HG02885 (cell line): ENCODE measurements around the gene HFE.
"Not testable (repeated sequence)": the region's sequence is repeated elsewhere in the genome, so short reads cannot be mapped to it uniquely, and the experiment has no call there.

Experiments
- ATAC-seq: cut with Tn5 transposase; IDR thresholded peaks from one replicate; pipeline ENCODE4 v1.9.1; 2021; ENCODE audit warnings: mild to moderate bottlenecking; ENCODE audit not compliant: unreplicated experiment, poor library complexity

HFE gene

DNA sequence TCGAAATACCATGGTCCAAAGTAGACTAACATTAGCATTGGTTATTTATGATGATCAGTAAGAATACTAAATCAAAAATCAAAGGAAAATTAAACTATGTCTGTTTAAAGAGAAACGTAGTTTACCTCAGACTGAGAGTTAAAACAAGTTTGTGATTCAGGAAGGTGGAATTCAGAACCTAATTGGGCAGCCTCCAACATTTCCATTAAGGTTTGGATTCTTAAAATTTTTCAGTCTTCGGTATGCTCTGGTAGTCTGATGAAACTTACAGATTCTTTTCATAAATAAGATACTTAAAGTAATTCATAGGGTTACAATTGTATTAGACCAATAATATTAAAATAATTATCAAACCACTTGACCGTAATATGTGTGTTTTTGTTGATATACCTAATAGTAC, 18.6 kb downstream of the HFE start:
- no peak for ATAC-seq

DNA sequence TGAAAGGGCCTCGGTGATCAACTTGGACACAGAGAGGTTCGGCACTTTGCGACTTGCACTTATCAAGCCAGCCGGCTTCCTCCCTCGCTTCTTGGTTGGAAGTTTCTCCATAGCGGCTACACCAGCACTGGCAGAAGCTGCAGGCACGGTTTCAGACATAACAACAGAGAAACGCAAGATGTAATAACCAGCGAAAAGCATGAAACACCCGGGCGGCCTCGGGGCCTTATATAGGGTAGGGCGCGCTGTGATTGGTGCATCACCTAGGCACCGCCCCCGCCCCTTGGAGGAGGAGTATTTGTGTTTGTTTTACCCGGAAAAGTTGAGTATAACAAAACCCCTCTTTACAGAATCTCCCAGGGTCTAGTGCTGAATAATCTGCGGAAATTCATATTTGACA, 20.7 kb downstream of the HFE start:
- ATAC-seq, result no peak

DNA sequence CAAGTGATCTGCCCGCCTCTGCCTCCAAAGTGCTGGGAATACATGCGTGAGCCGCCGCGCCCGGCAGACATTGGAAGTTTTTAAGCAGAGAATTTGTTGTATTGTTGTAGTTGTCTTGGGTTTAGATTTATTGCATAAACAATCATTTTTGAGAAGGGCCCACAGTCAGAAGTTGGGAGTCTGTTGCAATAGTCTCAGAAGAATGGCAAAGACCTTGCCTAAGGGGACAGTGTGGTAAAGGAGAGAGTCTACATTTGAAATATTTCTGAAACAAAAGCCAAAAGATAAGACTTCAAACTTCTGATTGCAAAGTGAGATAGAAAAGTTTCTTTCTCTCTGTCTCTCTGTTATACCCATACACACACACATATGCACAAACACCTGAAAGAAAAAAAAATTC, 22.5 kb downstream of the HFE start:
- no peak for ATAC-seq

GRCh38 chr6:26113570-26113969, 26.3 kb downstream of the HFE start:
- no peak for ATAC-seq

DNA sequence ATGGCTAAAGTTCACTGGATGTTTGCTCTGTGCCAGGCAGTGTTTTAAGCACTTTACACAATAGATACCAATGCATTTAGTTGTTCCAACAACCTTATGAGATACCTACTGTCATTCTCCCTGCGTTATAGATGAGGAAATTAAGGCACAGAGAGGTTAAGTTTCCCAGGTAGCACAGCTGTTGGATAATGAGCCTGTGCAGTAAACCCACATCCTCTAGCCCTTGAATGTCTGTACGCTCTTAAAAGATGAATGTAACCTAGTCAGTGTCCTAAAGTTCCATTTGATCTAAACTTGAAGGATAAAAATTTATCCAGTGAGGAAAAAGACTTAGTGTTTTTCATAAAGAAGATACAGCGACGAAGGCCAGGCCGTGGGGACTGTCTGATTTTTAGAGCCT, 28.0 kb downstream of the HFE start:
- no peak for ATAC-seq

- no peak for ATAC-seq
Observed at GRCh38 chr6:26116267-26116666, 29.0 kb downstream of the HFE start.

- no peak for ATAC-seq
Observed at GRCh38 chr6:26118999-26119398, 31.8 kb downstream of the HFE start.

DNA sequence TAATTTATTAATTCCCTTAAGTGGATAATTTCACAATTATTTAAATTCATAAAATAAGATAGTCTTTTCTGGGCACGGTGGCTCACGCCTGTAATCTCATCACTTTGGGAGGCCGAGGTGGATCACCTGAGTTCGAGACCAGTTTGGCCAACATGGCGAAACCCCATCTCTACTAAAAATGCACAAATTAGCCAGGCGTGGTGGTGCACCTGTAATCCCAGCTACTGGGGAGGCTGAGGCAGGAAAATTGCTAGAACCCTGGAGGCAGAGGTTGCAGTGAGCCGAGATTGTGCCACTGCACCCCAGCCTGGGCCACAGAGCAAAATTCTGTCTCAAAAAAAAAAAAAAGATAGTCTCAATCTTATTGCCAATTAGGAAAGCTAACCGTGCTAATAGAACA, 32.9 kb downstream of the HFE start:
- not testable (repeated sequence) for ATAC-seq

DNA sequence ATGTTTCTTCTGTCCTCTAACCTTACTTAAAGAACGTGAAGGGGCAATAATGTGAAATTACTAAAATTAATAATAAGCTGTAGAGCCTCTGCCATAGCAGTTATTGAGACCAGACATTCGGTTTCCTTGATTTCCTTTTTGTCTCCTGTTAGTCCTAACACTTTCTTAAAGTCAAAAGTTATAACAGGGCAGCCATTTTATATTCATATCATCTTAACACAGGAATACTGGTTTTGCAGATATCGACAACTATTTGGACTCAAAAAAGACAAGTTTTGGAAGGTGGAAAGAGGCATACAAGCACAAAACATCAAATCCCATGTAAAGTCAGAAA, 33.5 kb downstream of the HFE start:
- no peak for ATAC-seq

GRCh38 chr6:26121141-26122004, 34.1 kb downstream of the HFE start:
- ATAC-seq, result no peak

DNA sequence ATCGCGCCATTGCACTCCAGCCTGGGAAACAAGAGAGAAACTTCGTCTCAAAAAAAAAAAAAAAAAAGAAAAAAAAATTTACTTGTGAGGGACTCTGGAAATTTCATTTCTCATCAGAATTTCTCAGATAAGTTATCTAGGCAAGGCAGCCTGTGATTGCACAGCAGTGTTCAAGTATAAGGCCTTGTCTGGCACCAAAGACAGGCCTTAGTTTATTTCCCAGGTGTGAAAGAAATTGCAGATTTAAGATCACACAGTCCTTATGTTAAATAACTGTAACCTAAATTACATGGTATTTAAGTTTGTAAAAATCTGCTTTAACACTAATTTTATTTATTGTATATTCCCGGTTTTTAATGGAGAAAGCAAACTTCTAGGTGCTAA, 34.8 kb downstream of the HFE start:
- ATAC-seq, result no peak

DNA sequence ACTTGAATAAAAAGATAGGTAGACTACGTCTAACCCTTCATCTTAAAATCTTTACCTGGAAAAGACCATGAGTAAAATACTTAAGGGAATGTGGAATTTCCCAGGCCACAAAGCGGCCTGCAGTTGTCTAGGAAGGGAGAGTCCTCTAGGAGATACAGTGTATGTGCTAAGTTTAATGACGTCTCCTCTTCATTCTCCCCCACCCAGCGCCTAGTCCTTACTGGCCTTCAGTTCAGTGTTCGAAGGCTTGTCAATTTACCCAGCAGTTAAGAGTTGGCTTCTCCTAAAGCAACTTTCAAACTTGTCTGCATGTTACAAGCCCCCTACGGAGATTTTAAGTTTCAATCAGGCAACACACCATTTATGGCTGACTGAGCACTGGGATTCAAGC, 35.2 kb downstream of the HFE start:
- ATAC-seq, result no peak

- peak; percentile 61 for ATAC-seq
Observed at GRCh38 chr6:26122793-26123674, 35.8 kb downstream of the HFE start.

- no peak for ATAC-seq
Observed at GRCh38 chr6:26123675-26123946, 36.4 kb downstream of the HFE start.

DNA sequence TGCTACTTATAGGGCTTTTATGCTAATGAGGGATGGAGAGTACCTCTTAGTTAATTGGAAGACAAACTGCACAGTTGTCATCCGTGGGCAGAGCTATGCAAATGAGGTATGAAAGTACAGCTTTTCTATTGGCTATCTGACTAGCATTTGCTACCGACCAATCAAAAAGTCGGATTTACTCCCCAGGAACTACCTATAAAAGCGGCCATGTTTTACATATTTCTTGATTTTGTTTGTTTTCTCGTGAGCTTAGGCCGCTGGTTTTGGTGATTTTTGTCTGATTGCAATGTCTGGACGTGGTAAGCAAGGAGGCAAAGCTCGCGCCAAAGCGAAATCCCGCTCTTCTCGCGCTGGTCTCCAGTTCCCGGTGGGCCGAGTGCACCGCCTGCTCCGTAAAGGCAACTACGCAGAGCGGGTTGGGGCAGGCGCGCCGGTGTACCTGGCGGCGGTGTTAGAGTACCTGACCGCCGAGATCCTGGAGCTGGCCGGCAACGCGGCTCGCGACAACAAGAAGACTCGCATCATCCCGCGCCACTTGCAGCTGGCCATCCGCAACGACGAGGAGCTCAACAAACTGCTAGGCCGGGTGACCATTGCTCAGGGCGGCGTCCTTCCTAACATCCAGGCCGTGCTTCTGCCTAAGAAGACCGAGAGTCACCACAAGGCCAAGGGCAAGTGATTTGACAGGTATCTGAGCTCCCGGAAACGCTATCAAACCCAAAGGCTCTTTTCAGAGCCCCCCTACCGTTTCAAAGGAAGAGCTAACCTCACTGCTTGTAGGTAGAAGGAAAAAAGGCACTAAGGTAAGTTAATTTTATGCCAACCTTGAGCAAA, 36.9 kb downstream of the HFE start:
- ATAC-seq, result peak; percentile 81

DNA sequence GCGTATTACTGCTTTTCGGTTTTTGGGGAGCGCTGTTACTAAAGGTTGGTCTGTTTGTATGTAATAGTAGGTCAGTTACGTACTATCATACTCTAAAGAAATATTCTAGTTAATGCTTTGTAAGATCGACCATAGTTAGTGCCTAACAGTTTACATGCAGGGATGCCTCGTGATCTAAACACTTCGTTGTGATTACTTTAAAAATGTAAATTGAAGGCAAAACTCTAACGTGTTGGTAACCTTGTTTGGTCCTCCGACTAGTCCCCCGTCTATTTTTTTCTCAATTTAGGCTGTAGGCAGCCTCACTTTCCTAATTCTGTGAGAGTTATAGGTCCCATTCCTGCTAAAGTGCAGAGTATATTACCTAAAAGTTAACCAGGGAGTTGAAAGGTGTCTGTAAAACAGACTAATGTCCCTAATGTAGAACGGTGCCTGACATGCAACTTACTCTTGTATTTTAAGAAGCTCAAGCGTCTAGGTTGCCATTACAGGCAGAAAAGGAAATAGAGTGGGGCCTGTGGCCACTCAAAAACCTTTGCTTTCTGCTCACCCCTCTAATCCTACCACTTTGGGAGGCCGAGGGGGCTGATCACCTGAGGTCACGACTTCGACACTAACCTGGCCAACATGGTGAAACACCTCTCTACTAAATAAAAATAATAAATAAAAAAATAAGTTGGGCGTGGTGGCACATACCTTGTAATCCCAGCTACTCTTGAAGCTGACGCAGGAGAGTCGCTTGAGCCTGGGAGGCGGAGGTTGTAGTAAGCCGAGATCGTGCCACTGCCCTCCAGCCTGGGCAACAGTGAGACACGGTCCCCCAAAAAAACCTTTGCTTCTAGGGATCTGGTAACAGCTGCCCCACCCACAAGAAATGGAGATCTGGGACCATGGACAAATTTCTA, 37.8 kb downstream of the HFE start:
- no peak for ATAC-seq

GRCh38 chr6:26126394-26127235, 39.4 kb downstream of the HFE start:
- ATAC-seq, result no peak

DNA sequence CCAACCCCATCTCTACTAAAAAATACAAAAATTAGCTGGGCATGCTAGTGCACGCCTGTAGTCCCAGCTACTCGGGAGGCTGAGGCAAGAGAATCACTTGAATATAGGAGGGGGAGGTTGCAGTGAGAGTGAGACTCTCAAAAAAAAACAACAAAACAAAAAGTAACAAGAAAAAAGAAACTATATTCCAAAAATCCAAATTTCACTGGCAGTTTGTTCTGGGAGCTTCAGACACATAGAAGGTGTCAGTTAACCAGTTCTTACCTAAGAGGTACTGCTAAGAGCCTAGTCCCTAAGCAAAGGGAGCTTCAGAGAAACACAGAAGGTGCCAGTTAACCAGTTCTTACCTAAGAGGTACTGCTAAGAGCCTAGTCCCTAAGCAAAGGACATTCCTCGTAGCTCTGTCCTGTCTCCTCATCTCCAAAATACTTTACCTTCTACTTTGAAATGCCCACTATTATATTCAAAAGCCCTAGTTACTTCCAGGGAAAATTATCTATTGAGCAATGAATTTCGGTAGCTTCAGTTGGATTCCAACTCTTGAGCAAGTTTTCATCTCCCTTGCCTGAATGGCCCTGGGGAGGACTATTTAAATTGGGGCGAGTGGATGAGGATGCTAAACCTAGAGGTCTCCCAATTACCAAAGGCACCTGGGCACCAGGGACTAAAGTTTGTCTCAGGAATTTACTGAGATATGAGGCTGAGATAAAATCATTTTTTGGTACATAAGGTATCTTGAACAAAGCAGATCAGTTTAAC, 41.0 kb downstream of the HFE start:
- no peak for ATAC-seq
